ENCODE data around the gene AURKAIP1. TPM values are rescaled to one million over a fixed set of nuclear protein-coding genes. Genes with fewer than 3 reads are reported as not detected.

AURKAIP1 gene
- total RNA-seq, 3 donors from 2014 or later, result 150 to 180 (median 177) TPM

GRCh38 chr1:1360506-1361169 lies 14.4 kb downstream of the AURKAIP1 start:
- no peak for TF ChIP-seq CTCF (IDR thresholded peaks at IDR 0.05)
- intact Hi-C loops (cut with DNase I, micrococcal nuclease), result no loop called here
- peaks cover 3% of the 10 kb centered on the region for H3K4me1 ChIP-seq (ENCODE audit: low read depth)
- H3K36me3 ChIP-seq (ENCODE audit: low read depth), result no peaks in the 10 kb centered on the region
- no peaks in the 10 kb centered on the region for H3K9me3 ChIP-seq
- H3K4me3 ChIP-seq, result no peak overlapping the region
- ATAC-seq (peak; percentile 39), DNase-seq (peak in 2 of 3 donors; percentile 60 to 78)

- H3K9me3 ChIP-seq, result no peaks in the 10 kb centered on the region
- no peak overlapping the region for H3K4me3 ChIP-seq
- peak in 2 of 3 donors; percentile 34 to 48 for DNase-seq
- ATAC-seq, result no peak
- TF ChIP-seq CTCF (IDR thresholded peaks at IDR 0.05), result no peak
- H3K36me3 ChIP-seq (ENCODE audit: low read depth), result no peaks in the 10 kb centered on the region
- intact Hi-C loops (cut with DNase I, micrococcal nuclease), result no loop called here
- peaks cover 7% of the 10 kb centered on the region for H3K4me1 ChIP-seq (ENCODE audit: low read depth)
Observed at GRCh38 chr1:1359664-1360468, 15.1 kb downstream of the AURKAIP1 start.

GRCh38 chr1:1359308-1359663 lies 15.7 kb downstream of the AURKAIP1 start:
- no peak for TF ChIP-seq CTCF (IDR thresholded peaks at IDR 0.05)
- DNase-seq (peak in 1 of 3 donors; percentile 46), ATAC-seq (no peak)
- no peaks in the 10 kb centered on the region for H3K9me3 ChIP-seq
- H3K4me3 ChIP-seq, result no peak overlapping the region
- intact Hi-C loops (cut with DNase I, micrococcal nuclease), result no loop called here
- no peaks in the 10 kb centered on the region for H3K36me3 ChIP-seq (ENCODE audit: low read depth)
- peaks cover 7% of the 10 kb centered on the region for H3K4me1 ChIP-seq (ENCODE audit: low read depth)

- ATAC-seq, result peak; percentile 39
- peaks cover 9% of the 10 kb centered on the region for H3K4me1 ChIP-seq (ENCODE audit: low read depth)
Observed at GRCh38 chr1:1358433-1359271, 16.4 kb downstream of the AURKAIP1 start, which contains the start of gene MXRA8. Gene MXRA8 (minus strand): TSS chr1:1358555. CDS start chr1:1358504, 51 bp downstream.

More at GRCh38 chr1:1358433-1359271, 16.4 kb downstream of the AURKAIP1 start, which contains the start of gene MXRA8:
- no peaks in the 10 kb centered on the region for H3K9me3 ChIP-seq
- intact Hi-C loops (cut with DNase I, micrococcal nuclease), result no loop called here
- TF ChIP-seq CTCF (IDR thresholded peaks at IDR 0.05), result no peak
- peak; percentile 61 to 73 (median 70) for DNase-seq
- no peak within 1 kb of the TSS for H3K4me3 ChIP-seq
- H3K36me3 ChIP-seq (ENCODE audit: low read depth), result no peaks in the 10 kb centered on the region
